Retinal pigment epithelial cell (primary cell): ENCODE results near the gene PCDH9.

Experiments
- DNase-seq: peaks from one replicate; pipeline ENCODE4 v3.0.0-alpha.2; 2010; ENCODE audit warnings: low read depth
- H3K4me3 ChIP-seq: 2 replicates; pipeline ENCODE4 v1.5.1; 2011; ENCODE audit warnings: mild to moderate bottlenecking, low read length, control low read depth, moderate library complexity
- TF ChIP-seq, protein P1 (sequence below): conservative IDR thresholded peaks from 2 replicates; pipeline ENCODE4 v1.5.1; 2011; ENCODE audit warnings: low read depth, low read length, control low read depth, inconsistent platforms

PCDH9 gene

GRCh38 chr13:66560991-66561390 is 669.1 kb downstream of the PCDH9 start:
- no peak overlapping the region for H3K4me3 ChIP-seq
- TF ChIP-seq, protein P1, sequence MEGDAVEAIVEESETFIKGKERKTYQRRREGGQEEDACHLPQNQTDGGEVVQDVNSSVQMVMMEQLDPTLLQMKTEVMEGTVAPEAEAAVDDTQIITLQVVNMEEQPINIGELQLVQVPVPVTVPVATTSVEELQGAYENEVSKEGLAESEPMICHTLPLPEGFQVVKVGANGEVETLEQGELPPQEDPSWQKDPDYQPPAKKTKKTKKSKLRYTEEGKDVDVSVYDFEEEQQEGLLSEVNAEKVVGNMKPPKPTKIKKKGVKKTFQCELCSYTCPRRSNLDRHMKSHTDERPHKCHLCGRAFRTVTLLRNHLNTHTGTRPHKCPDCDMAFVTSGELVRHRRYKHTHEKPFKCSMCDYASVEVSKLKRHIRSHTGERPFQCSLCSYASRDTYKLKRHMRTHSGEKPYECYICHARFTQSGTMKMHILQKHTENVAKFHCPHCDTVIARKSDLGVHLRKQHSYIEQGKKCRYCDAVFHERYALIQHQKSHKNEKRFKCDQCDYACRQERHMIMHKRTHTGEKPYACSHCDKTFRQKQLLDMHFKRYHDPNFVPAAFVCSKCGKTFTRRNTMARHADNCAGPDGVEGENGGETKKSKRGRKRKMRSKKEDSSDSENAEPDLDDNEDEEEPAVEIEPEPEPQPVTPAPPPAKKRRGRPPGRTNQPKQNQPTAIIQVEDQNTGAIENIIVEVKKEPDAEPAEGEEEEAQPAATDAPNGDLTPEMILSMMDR = no peak
- no peak for DNase-seq

GRCh38 chr13:66560189-66560588 is 669.9 kb downstream of the PCDH9 start:
- DNase-seq = no peak
- H3K4me3 ChIP-seq = no peak overlapping the region
- TF ChIP-seq, protein P1 = no peak

GRCh38 chr13:66559093-66559492 is 671.0 kb downstream of the PCDH9 start:
- no peak overlapping the region for H3K4me3 ChIP-seq
- no peak for DNase-seq
- TF ChIP-seq, protein P1 = no peak

DNA sequence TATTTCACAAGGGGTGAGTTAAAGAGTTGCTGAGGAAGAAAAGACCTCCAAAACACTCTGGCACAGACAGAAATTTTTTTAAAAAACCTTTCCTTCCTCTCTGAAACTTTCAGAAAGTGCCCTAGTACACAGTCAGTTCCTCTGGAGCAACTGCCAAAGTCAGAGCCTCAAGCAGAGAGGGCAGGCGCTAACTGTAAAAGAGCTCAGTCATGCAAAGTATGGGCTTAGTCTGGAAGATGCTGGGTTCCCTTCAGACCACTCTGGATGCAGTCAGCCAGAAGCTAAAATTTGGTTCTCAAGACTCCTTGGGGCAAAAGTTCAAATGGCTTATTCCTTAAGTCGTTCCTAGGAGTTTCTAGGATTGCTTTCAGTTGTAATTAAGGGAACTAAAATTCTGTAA is 671.6 kb downstream of the PCDH9 start:
- no peak overlapping the region for H3K4me3 ChIP-seq
- peak; percentile 94 for DNase-seq
- TF ChIP-seq, protein P1 = no peak

DNA sequence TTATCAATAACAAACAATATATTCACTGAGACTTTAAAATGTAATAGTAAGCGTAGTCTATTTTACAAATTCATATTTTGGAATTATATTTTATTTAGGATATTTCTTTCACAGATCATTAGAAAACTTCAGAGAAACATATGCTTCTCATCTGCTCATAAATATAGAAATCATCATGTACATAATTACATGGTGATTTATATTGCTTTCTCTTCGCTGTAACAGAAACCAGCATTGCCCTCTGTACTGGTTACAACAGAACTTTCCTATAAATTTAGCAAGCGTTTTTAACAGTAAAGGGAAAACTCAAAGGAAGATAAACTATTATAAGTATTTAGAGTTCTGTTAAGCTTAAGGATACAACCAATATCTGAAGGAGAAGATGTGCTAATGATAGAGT is 672.8 kb downstream of the PCDH9 start:
- TF ChIP-seq, protein P1 = no peak
- DNase-seq = no peak
- no peak overlapping the region for H3K4me3 ChIP-seq

- DNase-seq = no peak
These were observed 673.8 kb downstream of the PCDH9 start for GRCh38 chr13:66556306-66556705.

GRCh38 chr13:66553391-66553790 is 676.7 kb downstream of the PCDH9 start:
- no peak overlapping the region for H3K4me3 ChIP-seq
- TF ChIP-seq, protein P1 = no peak
- DNase-seq = no peak

More at GRCh38 chr13:66556306-66556705, 673.8 kb downstream of the PCDH9 start:
- TF ChIP-seq, protein P1 = no peak
- no peak overlapping the region for H3K4me3 ChIP-seq
